Measurements from ENCODE around the gene RIPK4. TPM values are rescaled to one million over a fixed set of nuclear protein-coding genes. Genes with fewer than 3 reads are reported as not detected.

Gene RIPK4
- total RNA-seq, 1 donor from 2014 or later, result 34.0 TPM

GRCh38 chr21:41781050-41781410, 14.2 kb upstream of the RIPK4 start:
- no peaks in the 10 kb centered on the region for H3K36me3 ChIP-seq (ENCODE audit: control insufficient read depth, insufficient read depth, low read length)
- FAIRE-seq, result no peak
- no peak for DNase-seq (ENCODE audit: low read depth)
- H3K4me3 ChIP-seq (ENCODE audit: low read depth, low read length), result no peak overlapping the region
- H3K27me3 ChIP-seq (ENCODE audit: control insufficient read depth, insufficient read depth, low read length), result no peaks in the 10 kb centered on the region
- TF ChIP-seq CTCF (IDR thresholded peaks at IDR 0.05; ENCODE audit: insufficient read depth, low read length, severe bottlenecking), result no peak

GRCh38 chr21:41780337-41781049, 13.6 kb upstream of the RIPK4 start:
- TF ChIP-seq CTCF (IDR thresholded peaks at IDR 0.05; ENCODE audit: insufficient read depth, low read length, severe bottlenecking), result no peak
- no peak for DNase-seq (ENCODE audit: low read depth)
- Histone ChIP-seq H3K4me3 (ENCODE audit: low read depth, low read length) (no peak overlapping the region), H3K36me3 (ENCODE audit: control insufficient read depth, insufficient read depth, low read length) (no peaks in the 10 kb centered on the region), H3K27me3 (ENCODE audit: control insufficient read depth, insufficient read depth, low read length) (no peaks in the 10 kb centered on the region)
- FAIRE-seq, result no peak

GRCh38 chr21:41779659-41780058, 12.8 kb upstream of the RIPK4 start:
- FAIRE-seq (no peak), DNase-seq (ENCODE audit: low read depth) (no peak)
- Histone ChIP-seq H3K36me3 (ENCODE audit: control insufficient read depth, insufficient read depth, low read length) (no peaks in the 10 kb centered on the region), H3K4me3 (ENCODE audit: low read depth, low read length) (no peak overlapping the region), H3K27me3 (ENCODE audit: control insufficient read depth, insufficient read depth, low read length) (peaks cover 1% of the 10 kb centered on the region)
- no peak for TF ChIP-seq CTCF (IDR thresholded peaks at IDR 0.05; ENCODE audit: insufficient read depth, low read length, severe bottlenecking)

GRCh38 chr21:41778930-41779600, 12.2 kb upstream of the RIPK4 start:
- Histone ChIP-seq H3K4me3 (ENCODE audit: low read depth, low read length) (no peak overlapping the region), H3K27me3 (ENCODE audit: control insufficient read depth, insufficient read depth, low read length) (peaks cover 1% of the 10 kb centered on the region)
- no peak for FAIRE-seq

GRCh38 chr21:41777951-41778815, 11.3 kb upstream of the RIPK4 start:
- H3K36me3 ChIP-seq (ENCODE audit: control insufficient read depth, insufficient read depth, low read length), result no peaks in the 10 kb centered on the region
- H3K27me3 ChIP-seq (ENCODE audit: control insufficient read depth, insufficient read depth, low read length), result peaks cover 1% of the 10 kb centered on the region
- DNase-seq (ENCODE audit: low read depth) (peak; percentile 79), FAIRE-seq (no peak)
- no peak overlapping the region for H3K4me3 ChIP-seq (ENCODE audit: low read depth, low read length)
- peak; percentile 97 for TF ChIP-seq CTCF (IDR thresholded peaks at IDR 0.05; ENCODE audit: insufficient read depth, low read length, severe bottlenecking)

More at GRCh38 chr21:41778930-41779600, 12.2 kb upstream of the RIPK4 start:
- TF ChIP-seq CTCF (IDR thresholded peaks at IDR 0.05; ENCODE audit: insufficient read depth, low read length, severe bottlenecking), result no peak
- no peak for DNase-seq (ENCODE audit: low read depth)
- H3K36me3 ChIP-seq (ENCODE audit: control insufficient read depth, insufficient read depth, low read length), result no peaks in the 10 kb centered on the region
